Stimulated activated CD4-positive, alpha-beta T cell treated with anti-CD3 and anti-CD28 coated beads, Interleukin-15, amount 100 ng/mL, for 24 hours (primary cell): ENCODE measurements around the gene SSH3.
"Not testable (repeated sequence)": the region's sequence is repeated elsewhere in the genome, so short reads cannot be mapped to it uniquely, and the experiment has no call there.

ENCODE experiments used
- DNase-seq: peaks from one replicate; pipeline ENCODE4 v3.0.0-alpha.2; 2020

The SSH3 gene

DNA sequence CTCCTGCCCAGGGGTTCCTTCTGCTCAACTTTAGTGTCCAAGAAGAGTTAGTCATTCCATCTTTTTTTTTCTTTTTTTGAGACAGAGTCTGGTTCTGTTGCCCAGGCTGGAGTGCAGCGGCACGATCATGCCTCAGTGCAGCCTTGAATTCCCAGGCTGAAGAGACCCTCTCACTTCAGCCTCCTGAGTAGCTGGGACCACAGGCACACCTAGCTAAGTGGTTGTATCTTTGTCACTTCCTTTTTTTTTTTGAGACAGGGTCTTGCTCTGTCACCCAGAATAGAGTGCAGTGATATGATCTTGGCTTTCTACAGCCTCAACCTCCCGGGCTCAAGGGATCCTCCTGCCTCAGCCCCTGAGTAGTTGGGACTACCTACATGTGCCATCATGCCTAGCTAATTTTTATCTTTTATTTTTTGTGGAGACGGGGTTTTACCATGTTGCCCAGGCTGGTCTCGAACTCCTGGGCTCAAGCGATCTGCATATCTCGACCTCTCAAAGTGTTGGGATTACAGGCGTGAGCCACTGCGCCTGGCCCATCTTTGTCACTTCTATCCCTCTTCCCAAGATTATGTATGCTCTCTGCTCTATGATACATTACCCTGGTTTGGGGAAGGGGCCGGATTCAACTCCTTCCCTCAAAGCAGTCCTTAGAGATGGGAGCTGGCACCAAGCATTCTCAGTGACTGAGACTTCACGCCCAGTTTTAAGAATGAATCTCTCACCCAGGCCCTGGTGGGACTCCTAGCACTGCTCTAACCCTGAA is 10.0 kb downstream of the SSH3 start:
- no peak for DNase-seq

- no peak for DNase-seq
These were observed 10.9 kb downstream of the SSH3 start for GRCh38 chr11:67314218-67314617.

DNA sequence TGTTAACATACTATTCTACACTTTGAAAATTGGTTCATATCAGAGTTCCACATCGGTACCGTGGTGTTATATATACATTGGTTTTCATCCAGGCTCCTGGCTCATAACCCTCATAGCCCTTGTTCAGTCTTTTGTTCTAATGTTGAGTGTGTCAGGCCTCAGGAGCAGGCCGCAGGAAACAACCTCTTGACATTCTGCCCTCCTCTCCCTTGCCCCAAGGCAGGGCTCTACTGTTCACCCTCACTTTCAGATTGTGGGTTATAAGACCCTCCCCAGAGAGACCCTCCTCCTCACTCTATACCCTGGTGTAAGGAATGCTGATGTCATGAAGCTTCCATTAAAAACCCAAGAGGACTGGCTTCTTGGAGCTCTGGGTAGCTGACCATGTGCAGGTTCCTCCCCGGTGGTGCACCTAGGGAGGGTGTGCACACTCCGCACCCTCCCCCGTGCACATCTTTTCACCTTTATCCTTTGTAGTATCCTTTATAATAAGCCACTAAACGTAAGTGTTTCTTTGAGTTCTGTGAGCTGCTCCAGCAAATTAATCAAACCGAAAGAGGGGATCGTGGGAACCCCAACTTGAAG is 12.1 kb downstream of the SSH3 start:
- DNase-seq = no peak

DNA sequence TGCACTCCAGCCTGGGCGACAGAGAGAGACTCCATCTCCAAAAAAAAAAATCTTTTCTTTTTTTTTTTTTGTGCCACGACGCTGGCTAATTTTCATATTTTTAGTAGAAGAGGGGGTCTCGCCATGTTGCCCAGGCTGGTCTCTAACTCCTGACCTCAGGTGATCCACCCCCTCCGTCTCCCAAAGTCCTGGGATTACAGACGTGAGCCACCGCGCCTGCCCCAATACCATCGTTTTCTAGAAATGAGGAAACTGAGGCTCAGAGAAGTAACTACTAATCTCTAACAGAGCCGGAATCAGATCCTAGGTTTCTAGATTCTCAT is 13.5 kb downstream of the SSH3 start:
- DNase-seq = no peak

DNA sequence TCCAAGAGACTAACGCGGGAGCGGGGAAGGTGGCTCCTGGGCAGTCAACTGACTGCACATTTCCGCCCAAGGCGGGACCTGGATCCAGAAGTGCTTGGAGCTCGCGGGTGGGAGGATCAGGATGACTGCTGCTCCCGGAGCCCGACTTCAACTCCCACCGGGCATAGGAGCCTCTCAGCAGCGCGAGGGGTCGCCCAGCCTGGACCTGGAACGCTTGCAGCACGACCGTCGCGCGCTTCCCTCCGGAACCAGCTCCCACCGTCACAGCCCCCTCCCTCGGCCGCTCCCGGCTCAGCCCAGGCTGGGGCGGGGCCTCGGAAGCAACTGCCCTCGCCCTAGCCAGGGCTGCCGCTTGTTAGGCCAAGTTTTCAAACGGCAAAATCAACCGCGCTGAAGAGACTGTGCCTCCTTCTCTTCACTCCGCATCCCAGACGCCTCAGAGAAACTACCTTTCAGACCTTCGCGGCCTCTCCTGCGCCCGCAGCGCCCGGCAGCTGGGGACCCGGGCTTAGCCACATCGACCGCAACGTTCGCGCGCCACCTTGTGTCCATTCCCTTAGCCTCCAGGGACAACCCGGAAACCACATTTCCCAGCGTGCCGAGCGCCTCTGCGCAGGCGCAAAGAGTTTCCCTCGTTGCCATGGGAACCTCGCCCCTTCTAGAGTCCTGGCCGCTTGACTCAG is 14.0 kb downstream of the SSH3 start:
- peak; percentile 99 for DNase-seq

DNA sequence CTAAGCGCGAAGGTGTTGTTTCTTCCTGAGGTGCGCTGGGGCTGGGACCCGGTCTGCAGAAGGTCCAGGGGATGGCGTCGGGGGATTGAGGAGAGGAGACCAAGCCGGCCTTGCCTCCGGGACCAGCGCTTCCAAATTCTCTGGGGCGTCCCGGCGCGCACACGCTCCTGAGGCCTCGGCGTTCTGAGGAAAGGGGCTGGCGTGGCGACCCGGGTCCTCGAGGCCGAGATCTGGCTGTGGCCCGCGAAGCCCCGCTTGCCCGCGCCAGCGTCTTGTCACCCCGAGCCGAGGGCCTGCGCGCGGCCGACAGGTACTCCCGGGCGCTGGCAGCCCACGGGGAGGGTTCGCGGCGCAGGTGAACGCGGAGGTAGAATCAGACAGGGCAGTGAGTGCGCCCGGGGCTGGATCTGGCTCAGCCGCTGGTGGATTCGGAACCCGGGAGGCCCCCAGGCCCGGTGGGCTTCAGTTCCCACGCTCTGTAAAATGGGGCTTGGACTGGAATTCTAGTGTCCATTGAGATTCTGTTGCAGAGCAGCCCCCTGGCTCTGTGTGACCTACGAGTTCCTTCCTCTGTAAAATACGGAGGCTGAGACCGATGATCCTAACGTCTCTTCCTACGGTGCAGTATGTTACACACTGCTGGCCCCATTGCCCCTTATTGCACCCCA is 14.7 kb downstream of the SSH3 start:
- DNase-seq = no peak

GRCh38 chr11:67318876-67319275 is 15.5 kb downstream of the SSH3 start:
- DNase-seq = not testable (repeated sequence)

DNA sequence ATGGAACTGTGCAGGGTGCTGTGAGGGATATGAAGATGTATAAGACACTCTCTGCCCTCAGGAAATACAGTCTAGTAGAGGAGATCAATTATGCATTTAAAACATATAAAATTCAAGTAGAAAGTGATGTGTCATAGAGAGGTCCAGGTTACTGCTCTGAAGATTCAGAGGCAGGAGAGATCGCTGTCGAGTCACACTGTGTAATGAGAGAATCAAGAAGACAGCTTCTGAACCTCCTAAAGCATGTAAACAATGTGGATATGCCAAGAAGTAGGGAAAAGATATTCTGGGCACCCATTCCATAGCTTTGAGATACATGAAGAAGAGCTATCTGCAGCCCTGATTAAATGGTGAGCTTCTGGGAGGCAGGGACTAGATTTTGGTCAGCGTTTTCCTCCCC is 16.7 kb downstream of the SSH3 start:
- DNase-seq = no peak

- DNase-seq = no peak
These were observed 17.4 kb downstream of the SSH3 start for GRCh38 chr11:67320691-67321090.

DNA sequence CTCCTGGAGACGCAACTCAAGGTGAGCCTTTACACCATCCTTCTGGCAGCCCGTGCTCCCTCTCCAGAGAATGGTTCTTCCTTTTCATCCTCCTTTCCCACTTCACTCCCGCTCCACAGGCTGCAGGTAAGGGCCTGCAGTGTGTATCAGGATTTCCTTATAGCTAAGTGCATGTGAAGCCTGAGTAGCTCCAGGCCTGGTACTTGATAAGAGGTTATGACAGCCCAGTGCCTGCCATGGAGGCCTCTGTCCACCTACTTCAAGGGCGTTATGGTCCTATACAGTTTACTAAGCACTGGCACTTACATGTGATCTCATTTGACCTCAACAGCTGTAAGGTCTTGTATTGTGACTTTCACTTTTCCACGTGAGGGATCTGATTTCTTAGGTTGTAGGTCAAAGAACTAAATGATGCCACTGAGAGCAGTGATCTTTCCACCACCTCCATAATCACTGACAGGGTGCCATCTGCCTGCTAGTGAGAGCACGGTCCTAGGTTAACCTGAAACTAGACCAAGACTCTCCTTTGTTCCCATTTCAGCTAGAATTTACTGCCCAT is 18.1 kb downstream of the SSH3 start:
- DNase-seq = no peak

DNA sequence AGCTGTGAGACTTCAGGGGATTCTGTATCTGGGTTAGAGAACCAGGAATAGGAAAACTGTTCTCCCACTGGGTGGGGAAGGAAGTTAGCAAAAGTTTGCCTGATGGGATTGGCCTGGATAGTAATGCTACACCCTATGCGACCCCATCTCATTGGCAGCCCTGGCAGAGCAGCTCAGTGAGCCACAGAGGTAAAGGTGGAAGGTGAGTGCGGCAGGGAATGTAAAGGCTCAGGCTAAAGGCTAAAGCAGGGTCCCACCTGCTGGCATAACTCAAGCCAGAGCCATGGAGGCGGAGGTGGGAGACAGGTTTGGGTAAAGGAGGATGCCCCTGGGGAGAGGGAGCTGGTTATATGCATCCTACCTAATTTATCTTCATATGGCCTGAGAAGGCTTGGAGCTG is 18.7 kb downstream of the SSH3 start:
- DNase-seq = no peak

GRCh38 chr11:67323526-67323925 is 20.2 kb downstream of the SSH3 start:
- no peak for DNase-seq

GRCh38 chr11:67332081-67332691 is 28.9 kb downstream of the SSH3 start:
- no peak for DNase-seq

- DNase-seq = no peak
These were observed 33.9 kb downstream of the SSH3 start for GRCh38 chr11:67337257-67337656.

GRCh38 chr11:67344264-67344663 is 40.9 kb downstream of the SSH3 start:
- no peak for DNase-seq

- no peak for DNase-seq
These were observed 42.1 kb downstream of the SSH3 start for GRCh38 chr11:67345247-67345919.

DNA sequence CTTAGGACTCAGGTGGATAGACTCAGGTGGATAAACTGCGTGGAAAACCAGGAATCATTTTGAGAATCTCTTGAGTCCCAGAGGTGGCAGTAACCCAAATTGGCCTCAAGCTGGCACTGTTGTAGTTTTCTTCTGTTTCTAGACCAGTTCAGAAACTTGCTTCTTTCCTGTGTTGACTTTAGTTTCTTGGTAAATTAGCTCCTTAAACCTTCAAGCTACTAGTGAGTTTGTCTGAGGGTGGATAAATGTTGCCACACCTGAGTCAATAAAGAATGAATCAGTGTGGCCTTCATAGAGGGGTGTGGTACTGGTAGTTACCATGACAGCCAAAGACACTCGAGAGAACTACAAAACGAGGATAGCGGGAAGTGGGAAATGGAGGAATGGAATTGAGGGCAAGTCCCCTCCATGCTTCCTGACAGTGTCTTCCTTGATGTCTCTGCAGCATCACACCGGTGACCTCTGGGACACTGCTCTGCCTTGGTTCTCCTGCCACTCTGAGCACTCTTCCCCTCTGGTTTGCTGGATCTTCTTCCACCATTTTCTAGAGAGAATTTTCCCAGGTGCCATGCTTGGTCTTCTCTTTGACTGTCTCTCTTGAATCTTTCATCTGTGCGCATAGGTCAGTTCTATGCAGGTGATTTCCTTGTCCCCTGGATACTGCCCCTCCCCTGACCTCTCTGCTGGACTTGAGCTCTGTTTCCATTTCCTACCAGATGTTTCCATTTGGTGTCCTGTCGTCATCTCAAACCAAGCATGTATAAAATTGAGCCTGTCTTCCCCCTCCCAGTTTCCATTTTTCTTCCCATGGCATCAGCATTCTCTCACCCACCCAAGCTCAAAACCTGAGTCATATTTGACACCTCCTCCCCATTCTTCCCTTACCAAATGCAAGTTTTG is 42.8 kb downstream of the SSH3 start:
- no peak for DNase-seq

DNA sequence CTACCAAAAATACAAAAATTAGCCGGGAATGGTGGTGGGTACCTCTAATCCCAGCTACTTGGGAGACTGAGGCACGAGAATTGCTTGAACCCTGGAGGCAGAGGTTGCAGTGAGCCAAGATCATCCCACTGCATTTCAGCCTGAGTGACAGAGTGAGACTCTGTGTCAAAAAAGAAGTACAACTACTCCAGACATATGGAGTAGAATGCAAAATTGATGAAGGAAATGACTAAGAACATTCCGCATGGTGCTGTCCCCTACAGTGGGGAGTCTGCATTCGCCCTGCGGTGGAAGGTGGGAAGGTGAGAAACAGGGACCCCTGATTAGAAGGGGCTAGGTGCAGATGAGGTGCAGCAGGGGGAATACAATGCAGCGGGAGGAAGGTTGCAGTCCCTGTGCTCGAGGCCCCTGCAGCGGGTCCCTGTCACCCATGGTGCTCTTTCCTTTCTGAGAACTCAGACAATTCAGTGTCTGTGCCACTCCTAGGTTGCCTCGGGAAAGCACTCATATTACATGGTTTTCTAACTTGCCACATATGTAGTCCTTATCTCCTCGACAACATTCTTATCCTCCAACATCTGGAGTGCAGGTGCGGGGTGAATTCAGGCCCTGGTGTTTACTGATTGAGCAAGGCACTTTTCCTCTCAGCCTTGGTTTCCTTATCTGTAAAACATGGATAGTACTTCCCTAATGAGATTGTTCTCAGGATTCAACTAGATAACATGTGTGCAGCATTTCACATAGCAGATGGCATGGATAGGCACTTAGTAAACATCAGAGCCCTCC is 44.8 kb downstream of the SSH3 start:
- DNase-seq = no peak

GRCh38 chr11:67349036-67349435 is 45.7 kb downstream of the SSH3 start:
- DNase-seq = no peak

- no peak for DNase-seq
These were observed 46.1 kb downstream of the SSH3 start for GRCh38 chr11:67349457-67349856.
